SK-N-SH treated with all-trans-retinoic acid at 6 μM for 48 hours (cell line): ENCODE results near the gene NFASC.

ENCODE experiments used
- BACH2 ChIP-seq: fragments of 250-450 bp; sonication (Bioruptor Pico); IDR thresholded peaks from 2 replicates; pipeline ENCODE4 v1.9.0; 2021; ENCODE audit warnings: mild to moderate bottlenecking, borderline replicate concordance
- GLIS3 ChIP-seq: fragments of 250-450 bp; sonication (Bioruptor Pico); IDR thresholded peaks from 2 replicates; pipeline ENCODE4 v1.5.0; 2020; ENCODE audit warnings: mild to moderate bottlenecking, moderate library complexity
- ZC3H10 ChIP-seq: fragments of 250-450 bp; sonication (Bioruptor Pico); IDR thresholded peaks from 2 replicates; pipeline ENCODE4 v1.5.1; 2021; ENCODE audit warnings: mild to moderate bottlenecking, moderate library complexity
- ZFP3 ChIP-seq: fragments of 250-450 bp; sonication (Bioruptor Pico); IDR thresholded peaks from 2 replicates; pipeline ENCODE4 v1.5.0; 2020; ENCODE audit warnings: mild to moderate bottlenecking, moderate library complexity
- TF ChIP-seq, protein P1 (sequence below): fragments of 250-450 bp; sonication (Bioruptor Pico); IDR thresholded peaks from 2 replicates; pipeline ENCODE4 v1.5.1; 2020; ENCODE audit warnings: low read depth, mild to moderate bottlenecking, moderate library complexity

DNA sequence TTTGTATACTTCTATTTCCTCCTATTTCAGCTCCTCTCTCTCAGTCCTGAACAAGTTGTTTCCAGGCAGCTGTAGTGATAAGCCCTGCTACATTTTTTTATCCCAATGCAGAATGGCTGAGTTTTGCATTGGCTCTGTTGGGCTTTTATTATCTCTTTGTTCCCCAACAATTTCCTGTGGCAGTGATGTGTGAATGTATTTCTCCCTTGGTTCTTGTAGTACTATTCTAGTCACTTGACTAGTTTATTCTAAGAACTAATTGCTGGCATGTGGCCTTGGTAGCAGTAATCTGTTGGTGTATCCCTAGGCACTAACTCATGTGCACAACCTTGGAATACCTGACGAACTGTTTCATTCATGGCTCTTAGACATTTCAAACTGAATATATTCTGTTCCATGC lies 60.7 kb downstream of the NFASC start:
- TF ChIP-seq BACH2 (CRISPR knock-in tag) (no peak), GLIS3 (no peak), ZFP3 (CRISPR knock-in tag) (no peak), ZC3H10 (no peak)
- TF ChIP-seq, protein P1, sequence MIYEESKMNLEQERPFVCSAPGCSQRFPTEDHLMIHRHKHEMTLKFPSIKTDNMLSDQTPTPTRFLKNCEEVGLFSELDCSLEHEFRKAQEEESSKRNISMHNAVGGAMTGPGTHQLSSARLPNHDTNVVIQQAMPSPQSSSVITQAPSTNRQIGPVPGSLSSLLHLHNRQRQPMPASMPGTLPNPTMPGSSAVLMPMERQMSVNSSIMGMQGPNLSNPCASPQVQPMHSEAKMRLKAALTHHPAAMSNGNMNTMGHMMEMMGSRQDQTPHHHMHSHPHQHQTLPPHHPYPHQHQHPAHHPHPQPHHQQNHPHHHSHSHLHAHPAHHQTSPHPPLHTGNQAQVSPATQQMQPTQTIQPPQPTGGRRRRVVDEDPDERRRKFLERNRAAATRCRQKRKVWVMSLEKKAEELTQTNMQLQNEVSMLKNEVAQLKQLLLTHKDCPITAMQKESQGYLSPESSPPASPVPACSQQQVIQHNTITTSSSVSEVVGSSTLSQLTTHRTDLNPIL (CRISPR knock-in tag), result no peak
